ENCODE results near the gene MIEN1.
"Not testable (repeated sequence)": the region's sequence is repeated elsewhere in the genome, so short reads cannot be mapped to it uniquely, and the experiment has no call there.

MIEN1 gene

DNA sequence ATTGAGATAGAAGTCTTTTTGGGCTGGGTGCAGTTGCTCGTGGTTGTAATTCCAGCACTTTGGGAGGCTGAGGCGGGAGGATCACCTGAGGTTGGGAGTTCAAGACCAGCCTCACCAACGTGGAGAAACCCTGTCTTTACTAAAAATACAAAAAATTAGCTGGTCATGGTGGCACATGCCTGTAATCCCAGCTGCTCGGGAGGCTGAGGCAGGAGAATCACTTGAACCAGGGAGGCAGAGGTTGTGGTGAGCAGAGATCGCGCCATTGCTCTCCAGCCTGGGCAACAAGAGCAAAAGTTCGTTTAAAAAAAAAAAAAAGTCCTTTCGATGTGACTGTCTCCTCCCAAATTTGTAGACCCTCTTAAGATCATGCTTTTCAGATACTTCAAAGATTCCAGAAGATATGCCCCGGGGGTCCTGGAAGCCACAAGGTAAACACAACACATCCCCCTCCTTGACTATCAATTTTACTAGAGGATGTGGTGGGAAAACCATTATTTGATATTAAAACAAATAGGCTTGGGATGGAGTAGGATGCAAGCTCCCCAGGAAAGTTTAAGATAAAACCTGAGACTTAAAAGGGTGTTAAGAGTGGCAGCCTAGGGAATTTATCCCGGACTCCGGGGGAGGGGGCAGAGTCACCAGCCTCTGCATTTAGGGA lies 31.0 kb downstream of the MIEN1 start:
- not testable (repeated sequence) for DNase-seq (ENCODE audit: low read depth, low spot score)

DNA sequence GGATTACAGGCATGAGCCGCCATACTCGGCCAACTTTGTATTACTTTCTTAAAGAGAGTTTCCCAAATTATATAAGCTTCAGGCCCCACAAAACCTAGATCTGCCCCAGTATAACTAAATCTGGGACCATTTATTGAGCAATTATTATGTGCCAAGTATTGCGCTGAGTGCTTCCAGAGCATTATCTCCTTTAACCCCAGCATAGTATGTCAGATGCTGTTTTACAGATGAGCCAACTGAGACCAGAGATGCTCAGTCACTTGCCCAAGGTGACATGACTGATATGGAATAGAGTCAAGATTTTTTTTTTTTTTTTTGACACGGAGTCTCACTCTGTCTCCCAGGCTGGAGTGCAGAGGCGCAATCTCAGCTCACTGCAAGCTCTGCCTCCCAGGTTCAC lies 32.4 kb downstream of the MIEN1 start:
- no peak for DNase-seq (ENCODE audit: low read depth, low spot score)

DNA sequence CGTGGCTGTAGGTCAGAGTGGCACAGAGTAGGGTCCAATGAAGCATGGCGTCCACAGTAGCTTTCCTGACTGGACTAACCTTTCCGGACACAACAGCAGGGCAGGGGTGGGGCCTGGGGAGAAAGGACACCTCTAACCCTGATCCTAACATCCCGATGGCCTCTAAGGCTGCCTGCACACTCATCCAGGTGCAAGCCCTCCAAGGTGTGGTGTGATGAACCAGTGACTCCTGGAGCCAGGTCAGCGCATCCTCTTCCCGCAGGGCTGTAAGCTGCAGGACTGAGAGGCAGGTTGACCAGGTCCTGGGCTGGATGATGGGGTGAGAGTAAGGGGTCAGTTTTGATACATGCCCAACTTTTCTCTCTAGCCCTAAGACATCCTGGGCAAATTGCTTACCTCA lies 33.6 kb downstream of the MIEN1 start:
- DNase-seq (ENCODE audit: low read depth, low spot score) = no peak

DNA sequence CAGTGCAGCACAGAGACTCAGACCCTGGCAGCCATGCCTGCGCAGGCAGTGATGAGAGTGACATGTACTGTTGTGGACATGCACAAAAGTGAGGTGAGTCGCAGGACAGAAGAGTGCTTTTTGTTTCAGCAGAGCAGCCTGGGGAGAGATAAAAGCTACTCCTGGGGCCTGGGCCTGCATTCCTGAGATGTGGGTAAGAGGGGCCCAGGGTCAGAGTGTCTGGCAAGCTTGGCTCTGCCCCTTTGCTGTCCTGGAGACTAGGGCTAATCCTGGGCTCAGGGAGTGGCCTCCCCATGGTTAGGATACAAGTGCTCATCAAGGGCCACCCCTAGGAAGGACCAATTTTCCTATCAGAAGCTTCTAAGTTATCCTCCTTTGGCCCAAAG lies 35.2 kb downstream of the MIEN1 start:
- no peak for DNase-seq (ENCODE audit: low read depth, low spot score)

DNA sequence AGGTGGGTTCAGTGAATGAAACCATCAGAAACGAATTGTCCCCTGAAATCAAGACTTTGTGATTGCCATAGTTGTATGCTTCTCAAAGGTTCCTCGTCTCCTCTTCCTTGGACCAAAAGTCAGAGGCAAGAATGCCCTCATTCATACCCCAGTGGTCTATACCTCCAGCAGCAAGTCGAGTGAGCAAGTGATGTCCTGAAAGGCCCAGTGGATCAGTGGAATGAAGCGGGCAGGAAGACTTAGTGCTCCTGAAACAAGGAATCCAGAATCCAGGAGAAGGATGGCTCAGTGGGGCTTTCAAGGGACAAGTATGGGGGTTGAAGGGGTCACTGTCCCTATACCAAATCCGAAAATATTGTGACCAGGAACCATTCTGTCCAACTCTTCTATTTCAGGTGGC lies 35.7 kb downstream of the MIEN1 start:
- no peak for DNase-seq (ENCODE audit: low read depth, low spot score)

DNA sequence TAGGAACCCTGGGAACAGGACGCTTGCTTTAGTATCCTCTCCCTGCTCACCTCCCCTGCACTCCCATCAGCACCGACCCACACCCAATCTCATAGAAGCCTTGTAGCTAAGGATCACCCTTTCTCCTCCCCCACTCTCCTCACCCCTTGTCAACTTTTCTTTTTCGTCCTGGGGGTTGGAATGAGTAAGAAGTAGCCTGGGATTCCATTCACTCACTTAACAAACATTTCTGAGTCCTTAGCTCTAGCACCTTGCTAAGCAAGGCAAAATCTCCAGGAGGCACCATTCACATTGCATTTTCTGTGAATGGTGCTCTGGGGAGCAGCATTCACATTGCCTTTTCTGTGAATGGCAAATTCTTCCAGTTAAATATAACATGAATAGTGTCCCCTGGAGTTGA lies 41.4 kb downstream of the MIEN1 start:
- no peak for DNase-seq (ENCODE audit: low read depth, low spot score)

DNA sequence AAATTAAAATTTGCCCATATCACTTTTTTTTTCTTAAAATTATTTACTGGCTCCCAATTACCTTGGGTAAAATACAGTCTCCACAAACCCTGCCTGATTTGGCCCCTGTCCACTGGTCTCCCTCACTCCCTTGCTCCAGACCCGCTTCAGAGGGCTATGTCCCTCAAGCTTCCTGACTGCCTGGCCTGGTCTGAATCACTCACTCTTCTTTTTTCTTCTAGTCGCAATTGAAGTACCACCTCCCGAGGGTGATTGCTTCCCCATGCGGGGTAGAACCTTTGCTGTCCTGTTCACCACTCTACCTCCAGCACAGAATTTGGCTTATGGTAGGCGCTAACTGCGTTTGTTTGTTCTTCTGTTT lies 41.9 kb downstream of the MIEN1 start:
- DNase-seq (ENCODE audit: low read depth, low spot score) = no peak

DNA sequence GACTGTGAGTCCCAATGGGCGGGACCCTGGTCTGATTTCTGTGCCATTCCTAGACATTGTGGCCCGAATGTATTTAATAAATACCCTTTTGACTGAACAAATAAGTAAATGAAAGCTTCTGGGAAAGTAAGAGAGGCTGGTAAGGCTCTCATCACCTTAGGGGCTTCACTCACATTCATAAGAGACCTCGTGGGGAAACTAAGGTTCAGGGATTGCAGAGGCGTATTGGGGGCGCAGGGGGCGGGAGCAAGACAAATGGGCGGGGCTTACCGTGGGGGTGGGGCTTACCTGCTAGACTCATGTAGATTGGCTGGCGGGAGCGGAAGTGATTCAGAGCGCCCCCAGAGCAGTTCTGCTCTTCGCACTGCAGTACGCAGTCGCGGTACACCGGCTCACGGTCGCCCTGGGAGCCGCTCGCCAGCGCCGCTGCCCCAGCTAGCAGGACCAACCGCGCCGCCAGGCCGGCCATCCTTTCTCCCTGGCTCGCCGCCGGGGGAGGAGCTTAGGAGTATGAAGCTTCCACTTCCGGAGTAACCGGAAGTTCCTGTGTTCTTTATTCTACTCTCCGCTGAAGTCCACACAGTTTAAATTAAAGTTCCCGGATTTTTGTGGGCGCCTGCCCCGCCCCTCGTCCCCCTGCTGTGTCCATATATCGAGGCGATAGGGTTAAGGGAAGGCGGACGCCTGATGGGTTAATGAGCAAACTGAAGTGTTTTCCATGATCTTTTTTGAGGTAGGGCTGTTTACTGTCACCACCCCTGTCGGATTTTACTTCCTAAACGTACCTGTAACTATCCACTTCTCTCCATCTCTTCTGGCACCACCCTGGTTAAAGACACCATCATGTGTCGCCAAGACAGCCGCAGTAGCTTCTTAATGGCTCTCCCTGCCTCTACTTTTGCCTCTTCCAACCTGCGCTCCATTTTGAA lies 42.5 kb downstream of the MIEN1 start, which contains the start of gene PGAP3:
Gene PGAP3 (minus strand): TSS at position 512 of the 929 bp plus-strand sequence. CDS start 43 bp downstream, at position 469.
- peak; percentile 78 for DNase-seq (ENCODE audit: low read depth, low spot score)

DNA sequence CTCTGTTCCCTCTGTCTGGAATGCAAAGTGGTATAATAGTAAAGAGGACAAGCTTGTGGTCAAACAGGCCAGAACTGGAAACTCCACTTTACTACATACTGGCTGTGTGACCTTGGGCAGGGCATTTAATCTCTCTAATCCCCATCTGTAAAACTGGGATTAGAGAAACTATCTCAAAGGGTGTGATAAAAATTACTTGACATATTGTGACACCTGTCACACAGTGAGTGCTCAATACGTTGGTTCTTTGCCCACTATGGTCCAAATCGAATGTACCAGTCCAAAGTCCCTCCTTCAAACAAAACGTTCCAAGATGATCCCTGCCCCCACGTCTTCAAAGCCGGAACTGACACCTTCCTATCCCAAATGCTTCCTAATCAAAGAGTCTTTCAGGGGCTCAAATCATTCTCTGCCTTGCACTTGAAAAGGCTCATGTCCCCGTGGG lies 43.2 kb downstream of the MIEN1 start:
- DNase-seq (ENCODE audit: low read depth, low spot score) = no peak

DNA sequence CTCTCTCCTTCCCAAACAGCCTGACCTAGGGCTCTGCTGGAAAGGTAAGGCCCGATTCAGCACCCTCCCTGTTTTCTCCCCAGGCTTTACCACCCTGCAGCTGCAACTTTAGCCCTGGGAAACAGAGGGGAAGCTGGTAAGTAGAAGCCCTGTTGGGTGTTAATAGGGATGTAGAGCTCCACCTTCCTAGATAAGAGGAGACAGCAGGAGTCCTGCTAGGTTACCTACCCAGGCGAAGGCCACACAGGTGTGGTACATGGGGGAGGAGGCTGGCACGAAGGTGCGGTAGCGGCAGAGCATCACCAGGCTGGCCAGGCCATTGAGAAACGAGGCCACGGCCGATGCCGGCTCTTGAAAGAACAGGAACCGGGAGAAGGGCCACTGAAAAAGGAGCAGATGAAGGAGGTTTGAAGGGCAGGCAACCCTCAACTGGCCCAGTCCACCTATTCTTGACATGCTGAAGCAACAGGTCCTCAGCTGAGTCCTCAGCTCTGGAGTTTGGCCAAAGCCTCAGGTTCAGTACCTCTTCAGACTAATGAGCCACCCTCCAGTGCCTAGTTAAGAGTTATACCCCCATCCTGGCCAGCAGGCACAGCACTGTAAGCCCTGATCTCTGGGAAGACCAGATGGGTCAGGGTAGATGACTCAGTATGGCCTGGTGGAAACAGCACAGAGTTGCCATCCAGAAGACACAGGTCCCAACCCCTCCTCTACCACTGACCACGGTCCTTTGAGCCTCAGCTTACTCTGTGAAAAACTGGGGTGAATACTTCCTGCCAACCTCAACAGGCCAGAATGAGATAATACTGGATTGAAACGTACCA lies 45.8 kb downstream of the MIEN1 start:
- no peak for DNase-seq (ENCODE audit: low read depth, low spot score)

DNA sequence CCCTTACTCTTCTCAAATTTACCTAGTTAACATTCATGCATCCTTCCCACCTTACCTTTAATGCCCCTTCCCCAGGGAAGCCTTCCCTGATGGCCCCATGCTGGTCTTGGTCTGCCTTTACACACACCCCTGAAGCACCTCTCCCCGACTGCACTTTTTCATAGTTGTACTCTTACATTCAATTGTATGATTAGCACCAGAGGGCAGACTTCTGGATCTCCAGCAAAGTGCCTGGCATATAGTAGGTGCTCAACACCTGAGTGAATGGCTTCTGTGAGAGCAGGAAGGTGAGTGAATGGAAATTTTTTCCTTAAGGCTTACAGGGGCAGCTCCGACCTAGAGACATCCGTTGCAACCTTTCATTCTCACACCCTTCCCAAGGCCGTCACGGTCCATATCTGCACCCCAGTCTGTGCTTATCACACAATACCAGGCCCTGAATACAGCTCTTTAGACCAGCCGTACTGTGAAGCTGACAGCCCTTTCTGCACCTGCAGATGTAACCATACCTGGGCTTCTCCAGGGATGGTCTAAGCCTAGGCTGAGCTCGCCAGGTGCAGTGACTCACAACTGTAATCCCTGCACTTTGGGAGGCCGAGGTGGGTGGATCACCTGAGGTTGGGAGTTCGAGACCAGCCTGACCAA lies 46.9 kb downstream of the MIEN1 start:
- DNase-seq (ENCODE audit: low read depth, low spot score) = no peak

DNA sequence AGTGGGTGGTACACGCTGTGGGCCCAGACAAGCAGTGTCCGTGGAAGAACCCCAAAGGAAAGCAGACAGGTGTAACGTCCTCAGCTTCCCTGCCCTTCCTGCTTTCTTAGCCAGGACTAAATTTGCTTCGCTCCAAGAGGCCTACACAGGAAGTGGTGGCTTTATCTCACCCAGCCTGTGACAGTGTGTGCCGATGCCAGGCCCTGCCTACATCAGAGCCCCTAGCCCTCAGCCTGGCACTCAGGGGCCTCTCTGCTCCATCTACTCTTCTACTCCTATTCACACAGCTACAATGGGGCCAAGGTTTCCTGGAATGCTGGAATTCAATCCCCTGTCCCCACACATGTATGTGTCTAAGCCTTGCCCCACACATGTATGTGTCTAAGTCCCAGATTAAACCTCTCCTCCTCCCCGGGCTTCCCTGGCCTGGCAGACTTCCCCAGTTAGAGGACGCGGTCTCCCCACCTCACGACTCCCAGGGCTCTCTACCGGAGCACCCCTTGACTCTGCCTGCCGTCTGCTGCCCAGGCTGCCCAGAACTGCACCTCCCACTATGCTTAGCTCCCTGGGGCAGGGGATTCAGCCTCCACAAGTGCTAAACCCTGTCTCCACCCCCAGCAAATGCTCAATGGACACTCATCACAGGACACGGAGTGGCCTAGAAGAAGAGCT lies 50.7 kb downstream of the MIEN1 start:
- no peak for DNase-seq (ENCODE audit: low read depth, low spot score)
